ENCODE results near the gene GET3. TPM values are rescaled to one million over a fixed set of nuclear protein-coding genes. Genes with fewer than 3 reads are reported as not detected.

The GET3 gene
- total and polyA plus RNA-seq, 2 of the 13 experiments (the other 11 are each of a cell fraction or from before 2014, with no cell fraction given): 57.7 to 59.4 TPM

DNA sequence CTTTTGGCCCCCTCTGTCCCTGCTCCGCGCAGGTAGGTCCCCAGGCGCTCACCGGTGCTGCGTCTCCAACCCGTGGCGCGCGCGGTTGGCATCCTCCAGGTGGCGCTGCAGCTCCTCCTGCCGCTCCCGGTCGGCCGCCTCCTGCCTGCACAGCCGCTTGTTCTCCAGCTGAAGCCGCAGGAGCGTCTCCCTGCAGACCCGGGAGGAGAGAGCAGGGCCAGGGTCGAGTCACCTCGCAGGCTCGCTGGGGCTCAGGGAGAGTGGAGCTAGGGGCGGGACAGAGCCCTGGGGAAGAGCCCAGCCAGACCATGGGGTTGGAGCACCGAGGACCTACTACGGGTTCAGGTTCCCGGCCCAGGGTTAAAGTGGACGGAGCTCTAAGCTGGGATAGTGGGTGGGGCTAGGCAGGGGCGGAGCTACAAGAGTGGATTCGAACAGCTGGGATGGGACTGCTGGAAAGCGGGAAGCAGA lies 28.8 kb downstream of the GET3 start (continued):
- TF ChIP-seq, protein P1, sequence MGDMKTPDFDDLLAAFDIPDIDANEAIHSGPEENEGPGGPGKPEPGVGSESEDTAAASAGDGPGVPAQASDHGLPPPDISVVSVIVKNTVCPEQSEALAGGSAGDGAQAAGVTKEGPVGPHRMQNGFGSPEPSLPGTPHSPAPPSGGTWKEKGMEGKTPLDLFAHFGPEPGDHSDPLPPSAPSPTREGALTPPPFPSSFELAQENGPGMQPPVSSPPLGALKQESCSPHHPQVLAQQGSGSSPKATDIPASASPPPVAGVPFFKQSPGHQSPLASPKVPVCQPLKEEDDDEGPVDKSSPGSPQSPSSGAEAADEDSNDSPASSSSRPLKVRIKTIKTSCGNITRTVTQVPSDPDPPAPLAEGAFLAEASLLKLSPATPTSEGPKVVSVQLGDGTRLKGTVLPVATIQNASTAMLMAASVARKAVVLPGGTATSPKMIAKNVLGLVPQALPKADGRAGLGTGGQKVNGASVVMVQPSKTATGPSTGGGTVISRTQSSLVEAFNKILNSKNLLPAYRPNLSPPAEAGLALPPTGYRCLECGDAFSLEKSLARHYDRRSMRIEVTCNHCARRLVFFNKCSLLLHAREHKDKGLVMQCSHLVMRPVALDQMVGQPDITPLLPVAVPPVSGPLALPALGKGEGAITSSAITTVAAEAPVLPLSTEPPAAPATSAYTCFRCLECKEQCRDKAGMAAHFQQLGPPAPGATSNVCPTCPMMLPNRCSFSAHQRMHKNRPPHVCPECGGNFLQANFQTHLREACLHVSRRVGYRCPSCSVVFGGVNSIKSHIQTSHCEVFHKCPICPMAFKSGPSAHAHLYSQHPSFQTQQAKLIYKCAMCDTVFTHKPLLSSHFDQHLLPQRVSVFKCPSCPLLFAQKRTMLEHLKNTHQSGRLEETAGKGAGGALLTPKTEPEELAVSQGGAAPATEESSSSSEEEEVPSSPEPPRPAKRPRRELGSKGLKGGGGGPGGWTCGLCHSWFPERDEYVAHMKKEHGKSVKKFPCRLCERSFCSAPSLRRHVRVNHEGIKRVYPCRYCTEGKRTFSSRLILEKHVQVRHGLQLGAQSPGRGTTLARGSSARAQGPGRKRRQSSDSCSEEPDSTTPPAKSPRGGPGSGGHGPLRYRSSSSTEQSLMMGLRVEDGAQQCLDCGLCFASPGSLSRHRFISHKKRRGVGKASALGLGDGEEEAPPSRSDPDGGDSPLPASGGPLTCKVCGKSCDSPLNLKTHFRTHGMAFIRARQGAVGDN (CRISPR knock-in tag; IDR thresholded peaks at IDR 0.05): peak; percentile 84
- no peak for TF ChIP-seq SP140L (CRISPR knock-in tag; IDR thresholded peaks at IDR 0.05; ENCODE audit: borderline replicate concordance)
- TF ChIP-seq MYC (CRISPR knock-in tag; IDR thresholded peaks at IDR 0.05; ENCODE audit: borderline replicate concordance): peak; percentile 64; the same call in 1 of the 2 replicates
- peak; percentile 82 for TF ChIP-seq HOXA3 (CRISPR knock-in tag; IDR thresholded peaks at IDR 0.05)
- TF ChIP-seq, protein P2, sequence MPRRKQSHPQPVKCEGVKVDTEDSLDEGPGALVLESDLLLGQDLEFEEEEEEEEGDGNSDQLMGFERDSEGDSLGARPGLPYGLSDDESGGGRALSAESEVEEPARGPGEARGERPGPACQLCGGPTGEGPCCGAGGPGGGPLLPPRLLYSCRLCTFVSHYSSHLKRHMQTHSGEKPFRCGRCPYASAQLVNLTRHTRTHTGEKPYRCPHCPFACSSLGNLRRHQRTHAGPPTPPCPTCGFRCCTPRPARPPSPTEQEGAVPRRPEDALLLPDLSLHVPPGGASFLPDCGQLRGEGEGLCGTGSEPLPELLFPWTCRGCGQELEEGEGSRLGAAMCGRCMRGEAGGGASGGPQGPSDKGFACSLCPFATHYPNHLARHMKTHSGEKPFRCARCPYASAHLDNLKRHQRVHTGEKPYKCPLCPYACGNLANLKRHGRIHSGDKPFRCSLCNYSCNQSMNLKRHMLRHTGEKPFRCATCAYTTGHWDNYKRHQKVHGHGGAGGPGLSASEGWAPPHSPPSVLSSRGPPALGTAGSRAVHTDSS (CRISPR knock-in tag; conservative IDR thresholded peaks at IDR 0.05): 0 out of 2 replicates have a peak, but pooled peaks have one; percentile 29
- peak; percentile 65 for TF ChIP-seq GATAD2A (CRISPR knock-in tag; IDR thresholded peaks at IDR 0.05)
- no peak for TF ChIP-seq ZNF17 (CRISPR knock-in tag; IDR thresholded peaks at IDR 0.05)
- TF ChIP-seq HMG20B (CRISPR knock-in tag; conservative IDR thresholded peaks at IDR 0.05): no peak
- TF ChIP-seq, protein P3, sequence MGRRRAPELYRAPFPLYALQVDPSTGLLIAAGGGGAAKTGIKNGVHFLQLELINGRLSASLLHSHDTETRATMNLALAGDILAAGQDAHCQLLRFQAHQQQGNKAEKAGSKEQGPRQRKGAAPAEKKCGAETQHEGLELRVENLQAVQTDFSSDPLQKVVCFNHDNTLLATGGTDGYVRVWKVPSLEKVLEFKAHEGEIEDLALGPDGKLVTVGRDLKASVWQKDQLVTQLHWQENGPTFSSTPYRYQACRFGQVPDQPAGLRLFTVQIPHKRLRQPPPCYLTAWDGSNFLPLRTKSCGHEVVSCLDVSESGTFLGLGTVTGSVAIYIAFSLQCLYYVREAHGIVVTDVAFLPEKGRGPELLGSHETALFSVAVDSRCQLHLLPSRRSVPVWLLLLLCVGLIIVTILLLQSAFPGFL (CRISPR knock-in tag; IDR thresholded peaks at IDR 0.05): no peak
- TF ChIP-seq FOXO1 (CRISPR knock-in tag; IDR thresholded peaks at IDR 0.05): peak; percentile 67; the same call in 1 of the 2 replicates
- TF ChIP-seq, protein P4, sequence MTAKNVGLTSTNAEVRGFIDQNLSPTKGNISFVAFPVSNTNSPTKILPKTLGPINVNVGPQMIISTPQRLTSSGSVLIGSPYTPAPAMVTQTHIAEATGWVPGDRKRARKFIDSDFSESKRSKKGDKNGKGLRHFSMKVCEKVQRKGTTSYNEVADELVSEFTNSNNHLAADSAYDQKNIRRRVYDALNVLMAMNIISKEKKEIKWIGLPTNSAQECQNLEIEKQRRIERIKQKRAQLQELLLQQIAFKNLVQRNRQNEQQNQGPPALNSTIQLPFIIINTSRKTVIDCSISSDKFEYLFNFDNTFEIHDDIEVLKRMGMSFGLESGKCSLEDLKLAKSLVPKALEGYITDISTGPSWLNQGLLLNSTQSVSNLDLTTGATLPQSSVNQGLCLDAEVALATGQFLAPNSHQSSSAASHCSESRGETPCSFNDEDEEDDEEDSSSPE (CRISPR knock-in tag; IDR thresholded peaks at IDR 0.05): peak; percentile 52; the same call in 1 of the 2 replicates
- peak; percentile 79; the same call in 1 of the 2 replicates for TF ChIP-seq MTA1 (CRISPR knock-in tag; IDR thresholded peaks at IDR 0.05; ENCODE audit: borderline replicate concordance)
- no peak; the same call in 1 of the 2 replicates for TF ChIP-seq ZNF333 (CRISPR knock-in tag; IDR thresholded peaks at IDR 0.05; ENCODE audit: borderline replicate concordance)
- TF ChIP-seq YEATS2 (CRISPR knock-in tag; IDR thresholded peaks at IDR 0.05; ENCODE audit: borderline replicate concordance): peak; percentile 66; the same call in 1 of the 2 replicates
- no peak for TF ChIP-seq TOPORS (CRISPR knock-in tag; IDR thresholded peaks at IDR 0.05)
- TF ChIP-seq, protein P5, sequence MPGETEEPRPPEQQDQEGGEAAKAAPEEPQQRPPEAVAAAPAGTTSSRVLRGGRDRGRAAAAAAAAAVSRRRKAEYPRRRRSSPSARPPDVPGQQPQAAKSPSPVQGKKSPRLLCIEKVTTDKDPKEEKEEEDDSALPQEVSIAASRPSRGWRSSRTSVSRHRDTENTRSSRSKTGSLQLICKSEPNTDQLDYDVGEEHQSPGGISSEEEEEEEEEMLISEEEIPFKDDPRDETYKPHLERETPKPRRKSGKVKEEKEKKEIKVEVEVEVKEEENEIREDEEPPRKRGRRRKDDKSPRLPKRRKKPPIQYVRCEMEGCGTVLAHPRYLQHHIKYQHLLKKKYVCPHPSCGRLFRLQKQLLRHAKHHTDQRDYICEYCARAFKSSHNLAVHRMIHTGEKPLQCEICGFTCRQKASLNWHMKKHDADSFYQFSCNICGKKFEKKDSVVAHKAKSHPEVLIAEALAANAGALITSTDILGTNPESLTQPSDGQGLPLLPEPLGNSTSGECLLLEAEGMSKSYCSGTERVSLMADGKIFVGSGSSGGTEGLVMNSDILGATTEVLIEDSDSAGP (CRISPR knock-in tag; IDR thresholded peaks at IDR 0.05; ENCODE audit: borderline replicate concordance): peak; percentile 90
- no peak for TF ChIP-seq ZNF431 (CRISPR knock-in tag; IDR thresholded peaks at IDR 0.05; ENCODE audit: borderline replicate concordance, low read depth)
- TF ChIP-seq MED1 (CRISPR knock-in tag; IDR thresholded peaks at IDR 0.05): peak; percentile 50; the same call in 1 of the 2 replicates
- no peak for TF ChIP-seq NFE2L2 (IDR thresholded peaks at IDR 0.05; ENCODE audit: low read length)
- TF ChIP-seq ZBTB8A (CRISPR knock-in tag; IDR thresholded peaks at IDR 0.05; ENCODE audit: borderline replicate concordance, low read depth): no peak

All from HepG2 (cell line).